ENCODE data around the gene TRHDE.

- TF ChIP-seq CTCF (IDR thresholded peaks at IDR 0.05) (no peak), POLR2A (IDR thresholded peaks at IDR 0.05) (no peak)
Observed at GRCh38 chr12:72275526-72275925, 3.4 kb downstream of the TRHDE start.
